T-helper 1 cell treated with Interleukin-12 subunit alpha and Interleukin-12 subunit beta and Interleukin-4 antibody, amounts not matched to agents 30 μg/mL and 1 μg/mL, for 36 hours (primary cell): ENCODE measurements around the gene ART4.

Experiments
- H3K27ac Mint-ChIP-seq: one replicate; pipeline ENCODE4 v1.8.0; 2021; ENCODE audit warnings: mild to moderate bottlenecking, mixed read lengths
- H3K27me3 Mint-ChIP-seq: one replicate; pipeline ENCODE4 v1.8.0; 2021; ENCODE audit warnings: low read depth, mixed read lengths
- H3K36me3 Mint-ChIP-seq: one replicate; pipeline ENCODE4 v1.8.0; 2021; ENCODE audit warnings: low read depth, mixed read lengths
- H3K4me1 Mint-ChIP-seq: one replicate; pipeline ENCODE4 v1.8.0; 2021; ENCODE audit warnings: low read depth, mixed read lengths
- H3K4me3 Mint-ChIP-seq: one replicate; pipeline ENCODE4 v1.8.0; 2021; ENCODE audit warnings: mild to moderate bottlenecking, moderate library complexity, mixed read lengths
- H3K9me3 Mint-ChIP-seq: one replicate; pipeline ENCODE4 v1.8.0; 2021; ENCODE audit warnings: mixed read lengths

ART4 gene

GRCh38 chr12:14871247-14871646 is 27.9 kb upstream of the ART4 start:
- Mint-ChIP-seq H3K4me1 (no peaks in the 10 kb centered on the region), H3K4me3 (no peak overlapping the region), H3K9me3 (peaks cover 9% of the 10 kb centered on the region), H3K27ac (no peak overlapping the region), H3K27me3 (no peaks in the 10 kb centered on the region), H3K36me3 (no peaks in the 10 kb centered on the region)

DNA sequence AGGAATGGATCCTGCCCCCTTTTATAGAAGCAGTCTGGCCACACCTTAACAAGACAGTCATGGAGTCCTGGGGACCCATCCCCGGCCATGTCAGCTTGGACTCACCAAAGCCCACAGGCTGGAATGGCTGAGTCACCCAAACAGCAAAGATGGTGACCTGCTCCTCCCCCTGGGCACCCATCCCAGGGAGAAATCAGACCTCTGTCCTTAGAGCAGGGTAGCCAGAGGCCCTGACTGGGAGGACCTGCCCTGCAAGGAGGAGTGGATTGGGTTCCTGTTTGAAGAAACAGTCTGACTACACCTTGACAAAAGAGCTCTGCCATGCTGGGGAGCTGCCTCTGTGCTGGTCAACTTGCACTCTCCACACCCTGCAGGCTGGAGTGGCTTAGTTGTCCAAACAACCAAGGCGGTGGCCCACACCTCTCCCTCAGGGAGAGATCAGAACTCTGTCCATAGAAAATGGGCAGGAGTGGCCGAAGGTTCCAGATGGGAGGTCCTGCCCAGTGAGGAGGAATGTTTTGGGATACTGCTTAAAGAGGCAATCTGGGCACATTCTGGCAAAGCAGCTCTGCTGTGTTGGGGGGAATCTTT is 25.7 kb upstream of the ART4 start:
- Mint-ChIP-seq H3K4me3 (no peak overlapping the region), H3K4me1 (no peaks in the 10 kb centered on the region)

GRCh38 chr12:14860490-14860889 is 17.2 kb upstream of the ART4 start:
- no peak overlapping the region for H3K4me3 Mint-ChIP-seq
- H3K27me3 Mint-ChIP-seq = peaks cover 8% of the 10 kb centered on the region
- no peak overlapping the region for H3K27ac Mint-ChIP-seq
- H3K4me1 Mint-ChIP-seq = no peaks in the 10 kb centered on the region
- H3K9me3 Mint-ChIP-seq = peaks cover 28% of the 10 kb centered on the region
- peaks cover 5% of the 10 kb centered on the region for H3K36me3 Mint-ChIP-seq

More for the DNA sequence above, 25.7 kb upstream of the ART4 start:
- no peaks in the 10 kb centered on the region for H3K36me3 Mint-ChIP-seq
- no peak overlapping the region for H3K27ac Mint-ChIP-seq
- H3K27me3 Mint-ChIP-seq = peaks cover 5% of the 10 kb centered on the region
- H3K9me3 Mint-ChIP-seq = peaks cover 9% of the 10 kb centered on the region

GRCh38 chr12:14858513-14858912 is 15.2 kb upstream of the ART4 start:
- H3K9me3 Mint-ChIP-seq = peaks cover 28% of the 10 kb centered on the region
- H3K27ac Mint-ChIP-seq = no peak overlapping the region
- peaks cover 3% of the 10 kb centered on the region for H3K27me3 Mint-ChIP-seq
- H3K36me3 Mint-ChIP-seq = peaks cover 5% of the 10 kb centered on the region
- H3K4me3 Mint-ChIP-seq = no peak overlapping the region
- no peaks in the 10 kb centered on the region for H3K4me1 Mint-ChIP-seq

- H3K4me1 Mint-ChIP-seq = no peaks in the 10 kb centered on the region
- peaks cover 18% of the 10 kb centered on the region for H3K9me3 Mint-ChIP-seq
- H3K36me3 Mint-ChIP-seq = peaks cover 4% of the 10 kb centered on the region
- no peak overlapping the region for H3K27ac Mint-ChIP-seq
- H3K27me3 Mint-ChIP-seq = peaks cover 3% of the 10 kb centered on the region
- no peak overlapping the region for H3K4me3 Mint-ChIP-seq
These were observed 11.4 kb upstream of the ART4 start for GRCh38 chr12:14854586-14855183.

- Mint-ChIP-seq H3K4me3 (no peak overlapping the region), H3K4me1 (no peaks in the 10 kb centered on the region), H3K9me3 (peaks cover 12% of the 10 kb centered on the region), H3K27ac (no peak overlapping the region), H3K36me3 (no peaks in the 10 kb centered on the region), H3K27me3 (no peaks in the 10 kb centered on the region)
These were observed 10.6 kb upstream of the ART4 start for GRCh38 chr12:14853961-14854360.

DNA sequence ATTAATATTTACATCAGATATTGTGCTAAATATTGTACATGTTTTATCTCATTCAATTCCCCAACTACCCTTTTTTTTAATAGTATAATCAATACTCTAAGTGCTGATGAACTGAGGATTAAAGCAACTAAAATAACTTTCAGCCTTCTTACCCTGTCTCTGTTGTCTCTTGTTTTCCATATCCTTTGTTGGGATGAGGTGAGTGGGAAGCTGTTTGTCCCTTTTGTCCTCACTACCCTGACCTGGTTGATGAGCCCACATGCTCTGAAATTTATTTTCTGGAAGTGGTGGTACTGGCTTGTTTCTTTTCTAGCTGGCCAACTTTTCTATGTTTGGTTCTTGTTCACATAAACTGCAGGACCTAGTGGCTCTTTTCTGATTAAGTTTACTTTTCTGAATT is 9.6 kb upstream of the ART4 start:
- no peaks in the 10 kb centered on the region for H3K27me3 Mint-ChIP-seq
- H3K36me3 Mint-ChIP-seq = no peaks in the 10 kb centered on the region
- H3K27ac Mint-ChIP-seq = no peak overlapping the region
- H3K4me3 Mint-ChIP-seq = no peak overlapping the region
- peaks cover 10% of the 10 kb centered on the region for H3K9me3 Mint-ChIP-seq
- no peaks in the 10 kb centered on the region for H3K4me1 Mint-ChIP-seq

DNA sequence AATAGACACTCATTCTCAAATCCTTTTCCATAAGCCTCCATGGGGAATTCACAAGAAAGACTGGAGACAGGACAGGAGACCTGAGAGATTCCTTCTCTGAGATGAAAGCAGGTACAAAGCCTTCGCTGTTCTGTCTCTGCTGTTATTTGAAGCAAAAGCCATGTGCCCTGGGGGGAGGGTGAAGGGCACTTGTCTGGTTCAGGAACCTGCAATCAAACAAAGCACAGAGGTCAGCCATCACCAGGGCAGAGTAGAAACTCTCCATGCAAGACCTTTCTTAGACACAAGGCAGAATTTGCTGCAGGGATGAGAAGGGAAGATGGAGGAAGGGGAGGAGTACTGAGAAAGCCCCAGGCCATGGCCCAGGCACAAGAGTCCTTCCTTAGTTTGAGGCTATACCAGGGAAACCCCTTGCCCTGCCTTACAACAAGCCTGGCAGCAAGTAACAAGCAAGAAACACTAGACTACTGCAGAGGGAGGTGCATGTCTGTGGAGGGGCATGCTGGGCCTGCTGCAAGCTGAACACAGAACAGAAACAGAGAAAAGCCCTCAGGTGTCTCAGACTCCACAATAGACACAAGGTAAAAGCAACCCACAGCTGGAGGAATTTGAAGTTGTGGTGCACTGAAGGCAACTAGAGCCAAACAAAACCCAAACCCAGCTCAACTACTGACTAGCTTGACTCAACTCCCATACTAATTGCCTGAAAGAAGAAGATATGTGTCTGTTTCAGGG is 7.8 kb upstream of the ART4 start:
- H3K27me3 Mint-ChIP-seq = no peaks in the 10 kb centered on the region
- no peaks in the 10 kb centered on the region for H3K4me1 Mint-ChIP-seq
- H3K4me3 Mint-ChIP-seq = no peak overlapping the region
- H3K9me3 Mint-ChIP-seq = no peaks in the 10 kb centered on the region
- H3K36me3 Mint-ChIP-seq = no peaks in the 10 kb centered on the region
- H3K27ac Mint-ChIP-seq = no peak overlapping the region

DNA sequence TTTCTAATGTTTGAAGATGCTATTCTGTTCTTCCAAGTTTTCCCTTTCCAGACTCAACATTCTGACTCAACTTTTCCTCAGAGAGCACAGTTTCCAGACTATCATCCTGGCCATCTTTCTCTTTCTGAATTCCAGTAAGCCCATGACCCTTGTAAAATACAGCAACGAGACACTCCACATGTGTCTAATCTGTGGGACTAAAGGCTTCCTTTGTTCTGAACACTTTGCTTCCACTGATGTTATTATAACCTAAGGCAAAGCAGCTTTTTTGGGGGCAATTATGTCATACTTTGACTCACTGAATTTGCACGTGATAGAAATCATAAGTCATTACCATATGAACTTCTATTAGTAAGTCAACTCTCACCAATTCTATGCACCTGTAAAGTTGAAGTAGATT is 6.3 kb upstream of the ART4 start:
- Mint-ChIP-seq H3K27ac (no peak overlapping the region), H3K36me3 (no peaks in the 10 kb centered on the region), H3K27me3 (no peaks in the 10 kb centered on the region), H3K4me3 (no peak overlapping the region), H3K9me3 (no peaks in the 10 kb centered on the region), H3K4me1 (peaks cover 2% of the 10 kb centered on the region)

DNA sequence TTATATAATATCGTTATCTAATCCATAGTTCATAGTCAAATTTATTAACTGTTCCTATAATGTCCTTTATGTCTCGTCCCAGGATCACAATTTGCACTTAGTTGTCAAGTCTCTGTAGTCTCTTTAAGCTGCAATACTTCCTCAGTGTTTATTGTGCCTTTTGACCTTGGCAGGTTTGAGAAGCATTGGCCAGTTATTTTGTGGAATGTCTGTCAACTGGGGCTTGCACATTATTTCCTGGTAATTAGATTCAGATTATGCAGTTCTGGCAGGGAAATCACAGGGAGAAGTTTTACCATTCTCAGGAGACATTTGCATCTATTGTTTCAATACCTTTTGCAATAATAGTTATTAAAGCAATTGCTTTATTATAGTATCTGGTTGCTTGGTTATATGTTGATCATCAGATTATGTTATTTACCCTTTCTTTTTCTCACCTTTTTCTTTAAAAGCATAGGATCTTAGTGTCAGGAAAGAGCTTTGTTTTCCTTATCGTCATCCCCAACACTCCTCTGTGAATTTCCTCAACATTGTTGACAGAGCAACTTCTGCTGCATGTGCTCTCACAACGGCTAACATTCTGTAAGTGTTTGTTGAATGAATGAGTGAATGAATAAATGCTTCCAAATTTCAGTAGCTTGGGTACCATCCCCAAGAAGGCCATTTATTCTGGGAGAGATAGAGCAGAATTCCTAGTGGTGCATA is 3.7 kb upstream of the ART4 start:
- no peaks in the 10 kb centered on the region for H3K27me3 Mint-ChIP-seq
- H3K4me3 Mint-ChIP-seq = no peak overlapping the region
- H3K4me1 Mint-ChIP-seq = peaks cover 2% of the 10 kb centered on the region
- no peak overlapping the region for H3K27ac Mint-ChIP-seq
- no peaks in the 10 kb centered on the region for H3K9me3 Mint-ChIP-seq
- H3K36me3 Mint-ChIP-seq = no peaks in the 10 kb centered on the region

DNA sequence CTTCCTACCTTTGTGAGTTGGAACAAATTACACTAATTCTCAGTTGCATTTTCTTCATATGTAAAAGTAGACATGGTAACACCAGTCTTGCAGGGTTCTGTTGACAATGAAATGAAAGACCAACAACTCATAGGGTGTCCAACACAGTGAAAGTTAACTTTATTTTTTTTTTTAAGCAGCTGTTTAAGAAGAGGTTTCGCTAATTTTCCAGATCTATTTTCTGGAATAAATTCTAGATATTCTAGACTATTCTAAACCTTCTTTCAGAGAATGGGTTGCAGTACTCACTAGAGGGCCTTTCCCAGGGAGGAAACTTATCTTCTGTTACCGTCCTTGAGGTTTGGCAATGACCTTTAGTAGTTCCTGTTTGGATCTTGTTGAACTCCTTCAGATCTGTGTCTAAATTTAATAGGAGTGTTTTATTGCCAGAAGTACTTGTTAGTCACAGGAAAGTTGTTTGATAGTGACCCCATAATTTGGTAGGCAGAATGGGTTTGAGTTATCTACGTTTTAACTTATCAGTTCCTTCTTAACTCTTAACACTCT is 2.8 kb upstream of the ART4 start:
- Mint-ChIP-seq H3K36me3 (no peaks in the 10 kb centered on the region), H3K4me1 (peaks cover 2% of the 10 kb centered on the region), H3K4me3 (no peak overlapping the region), H3K27me3 (peaks cover 2% of the 10 kb centered on the region), H3K27ac (no peak overlapping the region), H3K9me3 (no peaks in the 10 kb centered on the region)

DNA sequence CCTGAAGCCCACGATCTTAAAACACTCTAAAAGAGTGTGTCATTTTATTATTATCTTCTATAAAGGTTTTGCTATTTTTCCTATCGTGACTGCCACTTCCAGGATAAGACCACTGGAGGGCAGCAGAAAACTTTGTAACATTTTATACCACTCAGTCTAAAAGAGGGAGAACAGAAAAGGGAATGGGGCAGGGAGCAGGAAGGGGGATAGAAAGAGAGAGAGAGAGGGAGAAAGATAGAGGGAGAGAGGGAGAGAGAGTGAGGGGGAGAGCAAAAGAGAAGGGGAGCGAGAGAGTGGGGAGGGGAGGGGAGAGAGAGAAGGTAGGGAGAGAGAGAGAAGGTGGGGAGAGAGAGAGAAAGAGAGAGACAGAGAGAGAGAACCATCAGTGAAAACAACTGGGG is 2.0 kb upstream of the ART4 start:
- H3K4me3 Mint-ChIP-seq = no peak overlapping the region
- no peaks in the 10 kb centered on the region for H3K36me3 Mint-ChIP-seq
- H3K9me3 Mint-ChIP-seq = no peaks in the 10 kb centered on the region
- H3K27me3 Mint-ChIP-seq = peaks cover 5% of the 10 kb centered on the region
- peaks cover 2% of the 10 kb centered on the region for H3K4me1 Mint-ChIP-seq
- H3K27ac Mint-ChIP-seq = no peak overlapping the region

GRCh38 chr12:14844401-14844800 is 1.1 kb upstream of the ART4 start:
- Mint-ChIP-seq H3K27me3 (peaks cover 15% of the 10 kb centered on the region), H3K4me3 (no peak overlapping the region), H3K27ac (no peak overlapping the region), H3K36me3 (no peaks in the 10 kb centered on the region), H3K4me1 (peaks cover 2% of the 10 kb centered on the region), H3K9me3 (no peaks in the 10 kb centered on the region)

DNA sequence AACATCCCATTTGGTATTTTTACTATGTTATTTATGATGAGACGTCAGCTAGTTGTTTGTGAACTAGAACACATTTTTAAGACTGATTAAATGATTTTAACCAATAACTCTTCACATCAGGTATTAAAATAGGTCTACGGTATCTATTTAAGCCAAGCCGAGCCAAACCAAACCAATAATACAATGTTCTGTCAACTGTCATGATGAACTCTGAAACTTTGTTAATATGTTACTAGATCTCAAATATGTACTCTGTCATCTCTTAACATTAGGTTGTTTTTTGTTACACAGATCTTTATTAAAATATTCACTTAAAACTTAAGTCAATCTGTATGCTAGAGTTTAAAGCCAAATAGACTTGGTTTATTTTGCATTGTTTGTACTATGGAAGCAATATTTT is 1.0 kb downstream of the ART4 start:
- Mint-ChIP-seq H3K27me3 (peaks cover 18% of the 10 kb centered on the region), H3K36me3 (no peaks in the 10 kb centered on the region), H3K27ac (no peak overlapping the region)

More for the DNA sequence above, 1.0 kb downstream of the ART4 start:
- no peak overlapping the region for H3K4me3 Mint-ChIP-seq
- peaks cover 2% of the 10 kb centered on the region for H3K4me1 Mint-ChIP-seq
- no peaks in the 10 kb centered on the region for H3K9me3 Mint-ChIP-seq
